GM19023 (cell line): ENCODE data around the gene AKT2.

Experiments
- ATAC-seq: cut with Tn5 transposase; IDR thresholded peaks from one replicate; pipeline ENCODE4 v1.9.1; 2021; ENCODE audit warnings: mild to moderate bottlenecking, moderate library complexity; ENCODE audit not compliant: unreplicated experiment

Gene AKT2

DNA sequence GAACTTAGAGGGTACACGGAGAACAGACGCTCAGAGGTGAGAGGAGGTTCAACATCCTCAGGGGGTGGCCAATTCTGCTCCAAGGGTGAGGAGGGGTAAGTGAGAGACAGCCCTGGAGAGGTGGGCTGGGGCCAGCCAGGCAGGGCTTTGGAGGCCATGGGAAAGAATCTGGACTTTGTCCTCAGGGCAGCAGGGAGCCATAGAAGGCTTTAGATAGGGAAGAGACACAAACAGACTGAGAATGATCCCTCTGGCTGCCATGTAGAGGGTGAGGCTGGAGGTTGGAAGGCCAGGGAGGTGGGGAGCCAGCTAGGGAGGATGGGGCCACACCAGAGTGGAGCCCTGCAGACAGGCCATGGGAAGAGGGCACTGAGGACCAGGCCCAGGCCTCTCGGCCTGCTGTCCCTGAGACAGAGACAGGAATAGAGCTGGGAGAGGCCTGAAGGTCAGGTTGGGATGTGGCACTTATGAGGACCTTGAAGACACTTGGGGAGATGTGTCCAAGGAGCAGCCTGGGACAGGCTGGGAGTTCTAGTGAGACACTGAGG, 29.5 kb downstream of the AKT2 start:
- ATAC-seq = no peak

- no peak for ATAC-seq
These were observed 30.3 kb downstream of the AKT2 start for GRCh38 chr19:40254714-40255418.

GRCh38 chr19:40253611-40254092, 31.5 kb downstream of the AKT2 start:
- no peak for ATAC-seq

- no peak for ATAC-seq
These were observed 32.8 kb downstream of the AKT2 start for GRCh38 chr19:40252395-40252794.

GRCh38 chr19:40251991-40252390, 33.2 kb downstream of the AKT2 start:
- no peak for ATAC-seq

GRCh38 chr19:40251244-40251643, 33.9 kb downstream of the AKT2 start:
- ATAC-seq = no peak

DNA sequence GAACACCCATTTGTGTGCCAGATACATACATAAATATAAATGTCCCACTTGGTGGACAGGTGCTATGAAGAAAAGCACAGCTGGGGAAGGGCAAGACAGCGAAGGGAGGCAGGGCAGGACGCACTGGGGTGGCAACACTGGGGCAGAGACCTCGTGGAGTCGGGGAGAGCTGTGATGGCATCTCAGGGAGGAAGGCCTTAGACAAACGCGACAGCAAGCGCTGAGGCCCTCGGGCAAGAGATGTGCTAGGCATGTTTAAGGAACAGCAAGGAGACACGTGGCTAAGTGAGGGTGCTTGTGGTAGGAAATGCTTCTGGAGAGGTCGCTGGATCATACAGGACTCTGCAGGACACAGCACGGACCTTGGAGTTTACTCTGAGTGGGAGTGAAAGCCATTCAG, 35.4 kb downstream of the AKT2 start:
- ATAC-seq = no peak

DNA sequence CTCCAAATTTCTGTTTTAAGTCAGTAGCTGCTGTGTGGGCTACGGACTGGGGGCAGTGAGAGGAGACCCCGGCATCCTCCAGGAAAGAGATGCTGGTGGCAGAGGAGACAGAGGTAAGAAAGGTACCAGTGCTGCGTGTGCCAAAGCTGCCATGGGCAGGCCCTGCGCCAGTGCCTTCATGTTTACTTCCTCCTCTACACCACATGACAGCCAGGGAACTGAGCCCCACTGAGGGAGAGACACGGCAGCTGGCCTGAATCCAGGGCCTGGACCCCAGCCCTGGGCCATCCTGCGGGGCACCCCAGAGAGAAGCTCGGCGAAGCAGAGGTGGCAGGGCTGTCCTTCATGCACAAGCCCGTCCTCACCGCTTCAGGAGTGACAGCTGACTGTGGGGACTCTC, 35.9 kb downstream of the AKT2 start:
- ATAC-seq = no peak

- ATAC-seq = no peak
These were observed 37.3 kb downstream of the AKT2 start for GRCh38 chr19:40247735-40248262.

- no peak for ATAC-seq
These were observed 38.0 kb downstream of the AKT2 start for GRCh38 chr19:40247178-40247577.

GRCh38 chr19:40246292-40247073, 38.7 kb downstream of the AKT2 start:
- ATAC-seq = no peak

GRCh38 chr19:40245506-40246128, 39.5 kb downstream of the AKT2 start:
- ATAC-seq = no peak

GRCh38 chr19:40244579-40245317, 40.4 kb downstream of the AKT2 start:
- no peak for ATAC-seq

- ATAC-seq = no peak
These were observed 42.0 kb downstream of the AKT2 start for GRCh38 chr19:40243181-40243580.

- no peak for ATAC-seq
These were observed 42.7 kb downstream of the AKT2 start for GRCh38 chr19:40242480-40242879.

DNA sequence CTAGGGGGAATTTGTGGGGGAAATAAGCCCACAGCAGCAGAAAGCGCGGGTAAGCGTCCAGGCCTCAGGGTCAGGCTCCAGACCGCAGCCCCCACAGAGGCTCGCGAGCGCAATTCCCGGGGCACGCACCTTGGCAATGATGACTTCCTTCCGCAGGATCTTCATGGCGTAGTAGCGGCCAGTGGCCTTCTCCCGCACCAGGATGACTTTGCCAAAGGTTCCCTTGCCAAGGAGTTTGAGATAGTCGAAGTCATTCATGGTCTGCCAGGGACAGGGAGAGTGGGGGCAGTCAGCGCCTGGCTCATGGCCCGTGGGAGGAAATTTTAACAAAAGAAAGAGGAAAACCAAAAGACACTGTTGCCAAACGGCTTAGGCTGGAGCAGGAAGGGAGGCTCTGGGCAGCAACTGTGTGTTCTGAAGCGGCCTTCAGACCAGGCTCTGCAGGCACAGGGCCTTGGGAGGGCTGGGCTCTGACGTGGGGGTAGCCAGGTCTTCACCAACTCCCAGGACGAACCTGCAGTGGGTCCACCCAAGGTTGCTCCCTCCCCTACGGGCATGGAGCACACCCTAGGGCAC, 43.2 kb downstream of the AKT2 start:
- ATAC-seq = no peak

DNA sequence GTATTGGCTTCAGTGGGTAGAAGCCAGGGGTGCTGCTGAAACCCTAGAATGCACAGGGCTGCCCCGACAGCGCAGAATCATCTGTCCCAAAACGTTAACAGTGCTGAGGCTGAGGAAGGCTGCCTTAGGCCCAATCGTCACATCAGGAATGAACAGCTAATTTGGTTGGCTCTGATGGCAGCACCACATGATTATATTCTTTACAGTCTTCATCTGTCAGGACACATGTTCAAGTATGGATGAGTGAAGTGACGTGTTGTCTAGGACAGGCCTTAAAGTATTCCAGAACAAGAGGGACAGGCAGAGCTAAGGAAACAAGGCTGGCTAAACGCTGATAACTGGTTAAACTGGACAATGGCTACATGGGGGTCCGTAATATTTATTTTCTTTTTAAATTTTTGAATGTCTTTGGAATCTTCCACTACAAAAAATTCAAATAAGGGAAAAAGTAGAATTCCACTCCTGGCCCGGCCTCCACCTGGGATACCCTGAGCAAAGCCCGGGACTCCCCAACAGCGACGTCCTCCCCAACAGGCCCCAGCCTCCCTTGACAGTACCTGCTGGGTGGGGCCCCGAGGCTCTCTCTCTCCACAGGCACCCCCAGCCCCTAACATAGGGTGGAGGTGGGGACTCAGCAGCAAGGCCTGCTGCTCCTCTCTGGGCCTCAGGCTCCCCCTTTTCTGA, 43.9 kb downstream of the AKT2 start:
- no peak for ATAC-seq

- ATAC-seq = no peak
These were observed 44.8 kb downstream of the AKT2 start for GRCh38 chr19:40240332-40240731.

DNA sequence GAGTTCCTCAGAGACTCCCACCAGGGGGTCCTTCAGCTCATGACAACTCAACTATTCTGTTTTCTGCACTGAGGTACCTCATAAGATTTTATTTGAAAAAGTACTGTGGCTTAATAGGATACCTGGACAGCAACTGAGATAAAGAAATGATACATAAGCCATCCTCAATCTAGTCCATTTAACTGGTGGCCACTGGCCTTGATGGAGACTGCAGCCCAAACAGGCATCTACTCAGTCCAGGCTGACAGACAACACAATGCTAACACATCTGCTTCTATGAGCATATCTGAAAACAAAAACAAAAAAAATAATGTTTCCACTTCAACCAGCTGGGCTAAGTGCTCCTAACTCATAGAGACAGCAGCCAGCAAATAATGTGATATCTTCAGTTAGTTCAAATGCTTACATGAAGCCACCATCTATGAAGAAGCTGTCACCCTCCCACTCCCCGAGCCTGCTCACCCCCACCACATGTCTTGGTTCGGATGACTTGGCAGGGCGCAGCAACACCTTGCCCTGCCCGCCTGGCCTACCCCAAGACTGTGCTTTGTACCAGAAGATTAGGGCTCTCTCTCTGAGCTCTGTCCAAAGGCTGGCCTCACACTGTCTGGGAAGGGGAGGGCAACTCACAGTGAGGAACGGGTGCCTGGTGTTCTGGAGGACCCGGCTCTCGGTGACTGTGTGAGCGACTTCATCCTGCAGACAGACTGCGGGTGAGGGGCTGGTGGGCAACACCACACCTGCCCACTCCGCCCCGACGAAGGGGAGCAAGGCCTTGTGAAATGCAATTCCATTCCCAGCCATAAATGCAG, 45.5 kb downstream of the AKT2 start:
- no peak for ATAC-seq
